HG03039 (cell line): ENCODE data around the gene PFKM.
"Not testable (repeated sequence)": the region's sequence is repeated elsewhere in the genome, so short reads cannot be mapped to it uniquely, and the experiment has no call there.

Source experiments
- ATAC-seq: cut with Tn5 transposase; IDR thresholded peaks from one replicate; pipeline ENCODE4 v1.9.1; 2021; ENCODE audit warnings: mild to moderate bottlenecking, moderate library complexity; ENCODE audit not compliant: unreplicated experiment

PFKM gene

GRCh38 chr12:48155786-48156185 lies 36.6 kb downstream of the PFKM start:
- not testable (repeated sequence) for ATAC-seq

- ATAC-seq, result no peak
Observed at GRCh38 chr12:48156652-48157017, 37.5 kb downstream of the PFKM start.

DNA sequence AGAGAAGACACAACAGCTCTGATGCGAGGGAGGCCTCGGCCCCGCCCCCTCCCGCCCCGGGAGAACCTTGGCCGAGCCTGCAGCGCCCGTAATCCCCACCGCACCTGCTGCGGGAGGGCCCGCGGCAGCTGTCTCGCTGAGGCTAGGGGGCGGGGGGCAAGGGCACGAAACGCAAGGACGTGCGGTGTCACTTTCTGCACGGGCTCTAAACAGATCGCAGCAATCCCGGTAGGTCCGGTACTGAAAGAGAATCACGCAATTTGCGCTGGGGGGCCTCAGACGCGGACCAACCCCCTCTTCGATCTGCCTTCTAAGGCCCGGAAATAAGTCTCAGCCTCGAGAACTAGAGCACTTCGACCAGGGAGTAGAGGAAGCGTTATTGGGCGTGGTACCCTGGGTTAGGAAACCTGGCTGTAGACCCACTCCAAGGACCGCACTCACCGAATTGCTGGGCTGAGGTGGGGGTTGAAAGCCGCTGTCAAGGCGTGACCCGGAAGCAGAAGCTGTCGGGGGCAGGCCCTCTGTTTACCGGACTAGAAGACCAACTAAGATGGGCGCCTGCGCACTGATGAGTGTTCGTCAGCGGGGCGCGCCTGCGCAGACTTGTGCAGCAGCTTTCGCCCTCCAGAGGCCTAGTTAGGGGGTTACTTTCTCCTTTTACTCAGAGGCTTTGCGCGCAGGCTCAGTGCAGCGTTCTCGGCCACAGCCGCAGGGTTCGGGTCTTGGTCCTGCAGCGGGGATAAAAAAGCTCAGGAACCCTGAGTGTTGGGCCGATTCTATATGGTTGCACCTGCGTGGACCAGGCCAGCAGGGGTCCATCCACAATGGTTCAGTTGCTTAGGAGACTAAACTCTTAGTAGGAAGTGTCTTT lies 38.1 kb downstream of the PFKM start, which contains the start of gene ASB8:
Gene ASB8, minus strand, starts transcription at position 498 of the 871 bp plus-strand sequence. CDS start 4,019 bp downstream, outside the sequence.
- peak; percentile 90 for ATAC-seq

DNA sequence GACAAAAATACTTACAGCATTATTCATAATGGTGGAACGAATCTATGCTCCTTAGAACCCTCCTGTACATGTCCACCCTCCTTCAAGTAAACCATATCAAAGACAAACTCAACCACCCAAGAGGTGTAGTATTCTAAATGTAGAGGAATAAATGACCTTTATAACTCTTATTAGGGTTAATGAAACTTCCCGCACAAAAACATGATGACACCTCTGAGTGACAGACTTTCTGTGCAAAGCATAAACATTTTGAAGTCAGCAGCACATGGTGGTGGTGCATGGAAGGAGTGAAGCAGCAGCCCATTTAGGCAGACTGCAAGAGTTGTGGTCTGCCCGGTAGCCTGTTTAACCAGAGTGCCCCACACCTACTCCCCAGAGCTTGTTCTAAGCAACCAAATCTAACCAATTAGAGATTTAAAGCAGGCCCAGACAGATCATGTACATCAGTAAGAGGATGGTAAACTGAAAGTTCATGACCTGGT lies 38.8 kb downstream of the PFKM start:
- peak; percentile 4 for ATAC-seq

DNA sequence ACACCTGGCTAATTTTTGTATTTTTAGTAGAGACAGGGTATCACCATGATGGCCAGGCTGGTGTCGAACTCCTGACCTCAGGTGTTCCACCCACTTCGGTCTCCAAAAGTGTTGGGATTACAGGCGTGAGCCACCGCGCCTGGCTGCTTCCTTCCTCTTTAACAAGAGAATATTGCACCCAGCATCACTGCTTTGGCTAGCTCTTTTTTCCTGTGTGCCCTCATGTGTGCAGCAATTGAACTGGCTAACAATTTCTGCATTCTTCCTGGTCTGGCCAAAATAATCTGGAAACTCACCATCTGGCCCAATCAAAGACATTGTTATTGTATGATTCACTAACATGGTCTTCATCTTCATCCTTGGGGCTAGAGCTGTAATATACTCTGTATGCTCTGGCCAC lies 40.9 kb downstream of the PFKM start:
- ATAC-seq, result no peak

DNA sequence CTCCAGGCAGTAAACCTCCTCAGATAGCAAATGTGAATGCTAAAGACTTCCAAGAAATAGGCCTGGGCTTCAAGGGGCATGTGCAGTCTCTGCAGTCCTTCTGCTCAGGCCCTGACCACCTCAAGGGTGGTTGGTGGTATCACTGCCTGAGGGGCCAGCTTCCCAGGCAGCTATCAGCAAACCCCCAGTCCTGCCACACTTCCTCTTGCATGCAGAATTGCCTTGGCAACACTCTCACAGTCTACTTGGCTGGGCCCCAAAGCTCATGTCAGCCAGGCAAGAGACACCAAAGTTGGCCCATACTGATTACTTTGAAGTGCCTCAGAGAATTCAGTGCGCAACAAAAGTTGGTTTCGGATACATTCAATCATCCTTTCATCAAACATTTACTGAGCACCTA lies 41.6 kb downstream of the PFKM start:
- no peak for ATAC-seq

- ATAC-seq, result no peak
Observed at GRCh38 chr12:48163150-48163747, 44.1 kb downstream of the PFKM start.

GRCh38 chr12:48164451-48164850 lies 45.3 kb downstream of the PFKM start:
- ATAC-seq, result no peak

- ATAC-seq, result no peak
Observed at GRCh38 chr12:48165089-48165981, 46.2 kb downstream of the PFKM start.

DNA sequence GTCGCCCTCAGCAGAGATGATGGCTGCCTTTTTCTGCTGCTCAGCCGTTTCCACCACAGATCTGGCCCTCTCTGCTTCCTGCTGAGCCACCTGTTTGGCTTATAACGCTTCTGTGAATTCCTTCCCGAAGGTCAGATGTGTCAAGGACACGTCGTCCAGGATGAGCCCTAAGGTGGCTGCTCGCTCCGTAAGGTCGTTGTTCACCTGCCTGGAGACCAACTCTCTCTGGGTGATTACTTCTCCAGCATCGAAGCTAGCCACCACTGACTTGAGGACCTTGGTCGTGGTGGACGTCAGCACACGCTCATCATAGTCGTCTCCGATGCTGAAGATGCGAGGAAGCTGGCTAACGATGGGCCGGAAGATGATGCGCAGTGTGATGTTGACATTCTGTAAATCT lies 49.8 kb downstream of the PFKM start:
- no peak for ATAC-seq

- no peak for ATAC-seq
Observed at GRCh38 chr12:48175613-48176416, 56.7 kb downstream of the PFKM start.

DNA sequence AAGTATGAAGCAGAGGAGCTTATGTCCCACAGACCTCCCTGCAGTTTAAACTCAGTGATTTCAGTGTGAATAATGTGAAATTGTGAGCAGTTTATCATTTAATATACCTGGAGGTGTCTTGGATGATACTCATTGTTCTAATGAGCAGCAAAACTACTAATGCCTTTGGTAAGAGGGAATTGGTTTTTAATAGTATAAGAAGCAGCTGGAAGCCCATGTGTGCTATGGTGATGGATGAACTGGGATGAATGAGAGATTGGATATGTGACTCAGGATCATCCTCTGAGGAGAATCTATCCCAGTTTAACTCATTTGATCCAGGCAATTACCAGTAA lies 57.2 kb downstream of the PFKM start:
- ATAC-seq, result no peak

DNA sequence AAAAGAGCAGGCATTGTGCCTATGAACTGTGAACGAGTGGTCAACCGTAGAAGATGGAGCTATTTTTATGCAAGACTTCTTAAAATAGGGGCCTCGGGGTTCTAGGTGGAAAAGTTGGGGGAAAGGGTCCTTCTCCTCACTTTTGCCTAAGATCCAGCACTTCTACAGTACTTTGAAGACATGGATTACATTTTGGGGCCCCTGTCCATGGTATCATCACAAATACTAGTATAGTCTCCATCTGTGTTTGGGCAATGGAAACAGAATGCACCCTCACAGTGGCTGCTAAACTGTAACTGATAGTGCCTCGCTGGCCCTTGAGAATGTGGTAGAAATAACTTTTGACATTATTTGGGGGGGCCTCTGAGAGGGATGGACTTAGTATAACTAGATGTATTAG lies 58.8 kb downstream of the PFKM start:
- ATAC-seq, result no peak

GRCh38 chr12:48179466-48179865 lies 60.3 kb downstream of the PFKM start:
- no peak for ATAC-seq

GRCh38 chr12:48180424-48180823 lies 61.3 kb downstream of the PFKM start:
- no peak for ATAC-seq

DNA sequence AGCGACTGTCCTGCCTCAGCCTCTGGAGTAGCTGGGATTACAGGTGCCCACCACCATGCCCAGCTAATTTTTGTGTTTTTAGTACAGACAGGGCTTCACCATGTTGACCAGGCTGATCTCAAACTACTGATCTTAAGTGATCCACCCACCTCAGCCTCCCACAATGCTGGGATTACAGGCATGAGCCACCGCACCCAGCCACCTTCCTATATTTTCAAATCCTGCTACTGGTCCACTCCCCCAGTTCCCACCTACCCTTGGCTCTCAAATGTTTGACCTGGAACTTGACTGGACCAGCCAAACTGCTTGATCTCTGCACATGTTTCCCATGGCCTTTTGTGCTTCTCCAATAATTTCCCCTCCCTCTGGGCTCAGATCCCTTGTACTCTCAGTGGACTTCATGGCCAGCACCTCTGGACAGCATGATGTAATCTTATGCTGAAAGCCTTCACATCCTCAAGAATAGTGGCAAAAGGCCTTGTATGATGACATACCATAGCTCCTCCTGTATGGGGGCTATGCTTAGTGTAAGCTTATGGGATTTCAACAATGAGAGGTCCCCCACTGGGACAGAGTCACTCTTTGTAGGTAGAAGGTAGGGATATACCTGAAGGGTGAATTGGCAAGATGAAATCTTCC lies 61.8 kb downstream of the PFKM start:
- no peak for ATAC-seq

DNA sequence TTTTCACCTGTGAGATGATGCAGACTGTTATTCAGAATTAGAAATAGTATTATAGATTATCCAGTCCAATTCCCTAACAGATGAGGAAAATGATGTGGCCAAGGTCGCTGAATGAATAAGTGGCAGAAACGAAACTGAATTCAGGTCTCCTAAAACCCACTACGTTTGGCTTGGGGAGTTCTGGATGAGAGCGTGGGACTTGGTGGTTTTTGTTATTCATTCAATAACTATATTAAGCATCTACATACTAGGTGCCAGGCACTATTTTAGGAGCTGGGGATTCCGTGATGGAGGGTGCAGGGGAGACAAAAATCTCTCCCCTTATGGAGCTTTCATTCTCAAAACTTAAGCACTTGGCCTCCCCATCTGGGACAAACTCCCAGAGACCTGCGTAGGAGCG lies 63.5 kb downstream of the PFKM start:
- ATAC-seq, result peak; percentile 7

DNA sequence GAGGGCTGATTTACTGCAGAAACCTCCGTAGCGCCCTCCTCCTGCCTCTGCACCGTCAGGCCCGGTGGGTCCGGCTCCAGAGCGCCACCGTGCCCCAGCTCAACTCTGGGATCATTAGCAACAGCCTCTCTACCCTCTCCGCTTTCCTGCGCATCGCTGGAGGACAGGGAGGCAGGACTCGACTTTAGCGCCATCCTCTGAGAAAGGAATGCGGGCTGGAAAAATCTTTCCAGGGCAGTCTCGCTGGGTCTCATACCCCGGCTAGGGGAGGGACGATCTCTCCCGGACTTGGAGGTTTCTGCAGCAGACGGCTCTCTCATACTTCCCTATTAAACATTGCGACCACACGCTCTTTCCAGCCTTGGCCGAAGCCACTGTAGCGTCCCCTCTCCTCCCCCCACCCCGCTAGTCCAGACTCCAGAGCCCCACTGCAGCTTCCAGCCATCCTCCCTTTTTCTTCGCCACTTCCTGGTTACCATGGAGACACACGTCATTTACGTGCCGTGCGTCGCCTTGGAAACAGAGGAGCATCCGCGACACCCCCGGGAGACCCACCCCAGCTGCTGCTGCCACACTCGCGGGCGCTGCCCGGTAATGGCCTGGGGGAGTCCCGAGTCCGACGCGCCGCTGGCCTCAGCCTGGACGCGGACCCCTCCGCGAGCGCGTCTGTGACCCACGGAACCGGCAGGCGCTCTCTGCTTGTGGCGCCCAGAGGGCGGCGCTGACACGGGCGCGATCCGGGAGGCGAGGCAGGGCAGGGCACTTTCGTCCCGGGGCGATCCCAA lies 64.1 kb downstream of the PFKM start, which contains the start of gene CCDC184:
Gene CCDC184, plus strand, starts transcription at position 554 of the 785 bp plus-strand sequence. CDS start 479 bp downstream, outside the sequence.
- peak; percentile 66 for ATAC-seq

GRCh38 chr12:48183876-48184548 lies 64.8 kb downstream of the PFKM start:
- no peak for ATAC-seq
